ENCODE measurements around the gene HEPACAM2. TPM values are rescaled to one million over a fixed set of nuclear protein-coding genes. Genes with fewer than 3 reads are reported as not detected.
A peak's percentile ranks its signal among the peaks of the same experiment; 100 is the strongest.

Gene HEPACAM2
- total RNA-seq, 1 experiment from 2014 or later = 0.05 TPM

- no peak for DNase-seq (ENCODE audit: low read depth, low spot score)
- in situ Hi-C loops (cut with HindIII; ENCODE audit: low pct_unique_long_range_greater_than_20kb, low sequenced_read_pairs) = no loop called here
Measured at GRCh38 chr7:93164766-93165165, 61.5 kb downstream of the HEPACAM2 start.

GRCh38 chr7:93161181-93161762 lies 65.0 kb downstream of the HEPACAM2 start:
- in situ Hi-C loops (cut with HindIII; ENCODE audit: low pct_unique_long_range_greater_than_20kb, low sequenced_read_pairs) = no loop called here
- DNase-seq (ENCODE audit: low read depth, low spot score) = no peak

- in situ Hi-C loops (cut with HindIII; ENCODE audit: low pct_unique_long_range_greater_than_20kb, low sequenced_read_pairs) = no loop called here
- DNase-seq (ENCODE audit: low read depth, low spot score) = no peak
Measured at GRCh38 chr7:93160410-93160809, 65.9 kb downstream of the HEPACAM2 start.

GRCh38 chr7:93159490-93159889 lies 66.8 kb downstream of the HEPACAM2 start:
- no peak for DNase-seq (ENCODE audit: low read depth, low spot score)
- in situ Hi-C loops (cut with HindIII; ENCODE audit: low pct_unique_long_range_greater_than_20kb, low sequenced_read_pairs) = no loop called here

GRCh38 chr7:93156884-93157283 lies 69.4 kb downstream of the HEPACAM2 start:
- DNase-seq (ENCODE audit: low read depth, low spot score) = no peak
- in situ Hi-C loops (cut with HindIII; ENCODE audit: low pct_unique_long_range_greater_than_20kb, low sequenced_read_pairs) = no loop called here

GRCh38 chr7:93150200-93150835 lies 76.0 kb downstream of the HEPACAM2 start:
- in situ Hi-C loops (cut with HindIII; ENCODE audit: low pct_unique_long_range_greater_than_20kb, low sequenced_read_pairs) = no loop called here
- DNase-seq (ENCODE audit: low read depth, low spot score) = no peak

GRCh38 chr7:93148727-93149126 lies 77.5 kb downstream of the HEPACAM2 start:
- in situ Hi-C loops (cut with HindIII; ENCODE audit: low pct_unique_long_range_greater_than_20kb, low sequenced_read_pairs) = no loop called here
- DNase-seq (ENCODE audit: low read depth, low spot score) = no peak

- in situ Hi-C loops (cut with HindIII; ENCODE audit: low pct_unique_long_range_greater_than_20kb, low sequenced_read_pairs) = no loop called here
- peak; percentile 41 for DNase-seq (ENCODE audit: low read depth, low spot score)
Measured at GRCh38 chr7:93148144-93148543, 78.1 kb downstream of the HEPACAM2 start, which contains the start of gene SAMD9L. TSS of gene SAMD9L (minus strand) at chr7:93148385. CDS start at chr7:93135971, 12,414 bp downstream.

- in situ Hi-C loops (cut with HindIII; ENCODE audit: low pct_unique_long_range_greater_than_20kb, low sequenced_read_pairs) = no loop called here
- DNase-seq (ENCODE audit: low read depth, low spot score) = peak; percentile 11
Measured at GRCh38 chr7:93147363-93147762, 78.9 kb downstream of the HEPACAM2 start.

GRCh38 chr7:93146472-93147141 lies 79.7 kb downstream of the HEPACAM2 start:
- in situ Hi-C loops (cut with HindIII; ENCODE audit: low pct_unique_long_range_greater_than_20kb, low sequenced_read_pairs) = no loop called here
- no peak for DNase-seq (ENCODE audit: low read depth, low spot score)

- in situ Hi-C loops (cut with HindIII; ENCODE audit: low pct_unique_long_range_greater_than_20kb, low sequenced_read_pairs) = no loop called here
- DNase-seq (ENCODE audit: low read depth, low spot score) = no peak
Measured at GRCh38 chr7:93146036-93146435, 80.2 kb downstream of the HEPACAM2 start.

- no peak for DNase-seq (ENCODE audit: low read depth, low spot score)
- in situ Hi-C loops (cut with HindIII; ENCODE audit: low pct_unique_long_range_greater_than_20kb, low sequenced_read_pairs) = no loop called here
Measured at GRCh38 chr7:93145354-93145753, 80.9 kb downstream of the HEPACAM2 start.

- no peak for DNase-seq (ENCODE audit: low read depth, low spot score)
- in situ Hi-C loops (cut with HindIII; ENCODE audit: low pct_unique_long_range_greater_than_20kb, low sequenced_read_pairs) = no loop called here
Measured at GRCh38 chr7:93142127-93142526, 84.1 kb downstream of the HEPACAM2 start.

GRCh38 chr7:93140582-93141191 lies 85.6 kb downstream of the HEPACAM2 start:
- no peak for DNase-seq (ENCODE audit: low read depth, low spot score)
- in situ Hi-C loops (cut with HindIII; ENCODE audit: low pct_unique_long_range_greater_than_20kb, low sequenced_read_pairs) = no loop called here

GRCh38 chr7:93138576-93138975 lies 87.7 kb downstream of the HEPACAM2 start:
- in situ Hi-C loops (cut with HindIII; ENCODE audit: low pct_unique_long_range_greater_than_20kb, low sequenced_read_pairs) = no loop called here
- no peak for DNase-seq (ENCODE audit: low read depth, low spot score)

All from SK-MEL-5 (cell line).